ENCODE measurements around the gene NEK7.

DNA sequence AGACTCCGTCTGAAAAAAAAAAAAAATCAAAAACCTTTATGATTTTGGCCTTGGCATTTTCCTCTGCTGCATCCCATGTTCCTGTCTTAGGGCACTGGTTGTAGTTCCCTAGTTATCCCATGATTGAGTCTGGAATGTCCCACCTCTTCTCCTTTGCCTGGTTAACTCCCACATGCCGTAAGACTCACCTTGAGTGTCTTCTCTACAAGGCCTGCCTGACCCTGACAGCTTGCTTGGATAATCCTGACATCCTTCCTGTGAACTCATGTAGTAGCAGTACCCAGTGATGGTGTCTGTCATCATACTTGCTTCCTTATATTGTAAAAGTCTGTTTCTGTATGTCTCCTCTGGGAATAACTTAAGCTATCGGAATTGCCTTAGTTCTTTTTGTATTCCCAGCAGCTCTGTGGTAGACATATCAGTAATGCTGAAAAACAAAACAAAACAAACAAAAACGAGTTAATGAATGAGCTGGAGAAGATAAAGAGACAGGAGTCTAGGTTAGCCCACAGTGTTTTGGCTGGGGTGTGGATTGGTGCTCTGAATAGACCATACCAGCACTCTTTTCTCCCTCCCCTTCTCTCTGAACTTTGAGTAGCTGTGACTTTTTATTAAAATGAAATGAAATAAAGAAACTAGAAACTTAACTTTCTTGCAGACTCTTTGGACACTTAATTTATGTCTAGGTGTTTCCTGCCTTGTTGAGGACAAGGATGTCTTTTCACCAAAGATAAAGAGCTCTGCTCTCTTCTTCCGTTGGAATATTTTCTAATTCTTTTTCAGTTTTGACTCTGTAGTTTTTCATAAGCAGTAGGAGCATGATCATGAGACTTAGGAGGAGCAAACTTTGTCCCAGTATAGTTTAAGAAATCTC, 15.1 kb downstream of the NEK7 start:
- TF ChIP-seq, protein P1, sequence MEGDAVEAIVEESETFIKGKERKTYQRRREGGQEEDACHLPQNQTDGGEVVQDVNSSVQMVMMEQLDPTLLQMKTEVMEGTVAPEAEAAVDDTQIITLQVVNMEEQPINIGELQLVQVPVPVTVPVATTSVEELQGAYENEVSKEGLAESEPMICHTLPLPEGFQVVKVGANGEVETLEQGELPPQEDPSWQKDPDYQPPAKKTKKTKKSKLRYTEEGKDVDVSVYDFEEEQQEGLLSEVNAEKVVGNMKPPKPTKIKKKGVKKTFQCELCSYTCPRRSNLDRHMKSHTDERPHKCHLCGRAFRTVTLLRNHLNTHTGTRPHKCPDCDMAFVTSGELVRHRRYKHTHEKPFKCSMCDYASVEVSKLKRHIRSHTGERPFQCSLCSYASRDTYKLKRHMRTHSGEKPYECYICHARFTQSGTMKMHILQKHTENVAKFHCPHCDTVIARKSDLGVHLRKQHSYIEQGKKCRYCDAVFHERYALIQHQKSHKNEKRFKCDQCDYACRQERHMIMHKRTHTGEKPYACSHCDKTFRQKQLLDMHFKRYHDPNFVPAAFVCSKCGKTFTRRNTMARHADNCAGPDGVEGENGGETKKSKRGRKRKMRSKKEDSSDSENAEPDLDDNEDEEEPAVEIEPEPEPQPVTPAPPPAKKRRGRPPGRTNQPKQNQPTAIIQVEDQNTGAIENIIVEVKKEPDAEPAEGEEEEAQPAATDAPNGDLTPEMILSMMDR (IDR thresholded peaks at IDR 0.05) = no peak
- TF ChIP-seq EZH2 (IDR thresholded peaks at IDR 0.05) = no peak
